A549 (cell line): Measurements from ENCODE around the gene OR10AG1. TPM values are rescaled to one million over a fixed set of nuclear protein-coding genes. Genes with fewer than 3 reads are reported as not detected.

ENCODE experiments used
- ATAC-seq, 2 experiments: fragments of 200-7000 bp in 1 of 2; fragments of >200 bp in 1 of 2; cut with Nextera tagmentation in 1 of 2; cut with Tn5 transposase in 1 of 2; 3 replicates each; pipeline versions ENCODE4 v1.8.0 to v1.9.1; 2018 to 2020; ENCODE audit warnings: mild to moderate bottlenecking in 1 of 2, moderate library complexity in 1 of 2
- CTCF ChIA-PET: fragments of 300-600 bp; sonication (Branson Sonifier 250); formaldehyde crosslinking; extraction: SDS; loops from one replicate; lab custom pipeline; 2021; ENCODE audit warnings: antibody characterized with exemption, inconsistent platforms; lab: Yijun Ruan, JAX
- POLR2A ChIA-PET: fragments of 350-600 bp; formaldehyde crosslinking; extraction: SDS; loops from one replicate; lab custom pipeline; 2021; ENCODE audit warnings: antibody characterized with exemption, inconsistent platforms; lab: Yijun Ruan, JAX
- DNase-seq, 2 experiments: peaks; one replicate each; pipeline versions ENCODE4 v3.0.0 to v3.0.0-alpha.2; 2011 to 2016; ENCODE audit warnings: low read depth in 1 of 2, low spot score in 1 of 2
- FAIRE-seq: peaks from 2 replicates; lab custom pipeline; 2011; peaks lifted over from hg19 to GRCh38; lab: Jason Lieb, UNC
- H3K27ac ChIP-seq, 2 experiments: fragments of >200 bp; sonication (Bioruptor Twin); formaldehyde crosslinking; 3 replicates each; pipeline ENCODE4 v1.5.1; 2016 to 2017
- H3K4me1 ChIP-seq: fragments of >200 bp; sonication (Bioruptor Twin); formaldehyde crosslinking; 3 replicates; pipeline ENCODE4 v1.6.1; 2016
- H3K4me2 ChIP-seq: fragments of >200 bp; sonication (Bioruptor Twin); formaldehyde crosslinking; 3 replicates; pipeline ENCODE4 v1.6.1; 2016
- H3K4me3 ChIP-seq: fragments of >200 bp; sonication (Bioruptor Twin); formaldehyde crosslinking; 3 replicates; pipeline ENCODE4 v1.5.1; 2016
- H3K9me3 ChIP-seq: fragments of >200 bp; sonication (Bioruptor Twin); formaldehyde crosslinking; 3 replicates; pipeline ENCODE4 v1.6.1; 2016
- CBX8 ChIP-seq: fragments of 200-600 bp; sonication (generic); IDR thresholded peaks from 2 replicates; pipeline ENCODE4 v1.6.1; 2016
- CHD4 ChIP-seq: fragments of 200-600 bp; sonication (generic); IDR thresholded peaks from 2 replicates; pipeline ENCODE4 v1.6.1; 2016; ENCODE audit warnings: antibody characterized with exemption, mild to moderate bottlenecking, borderline replicate concordance
- EHF ChIP-seq: fragments of 250-450 bp; sonication (Bioruptor Pico); IDR thresholded peaks from 2 replicates; pipeline ENCODE4 v1.5.0; 2020; ENCODE audit warnings: mild to moderate bottlenecking
- EP300 ChIP-seq, 2 experiments: fragments of >200 bp; sonication (Bioruptor Twin); formaldehyde crosslinking; IDR thresholded peaks; 2 replicates in 1 of 2; 3 replicates in 1 of 2; pipeline ENCODE4 v1.6.1; 2016 to 2017
- FOSL2 ChIP-seq, 2 experiments: fragments of 450-650 bp in 1 of 2; fragments of >200 bp in 1 of 2; sonication (Bioruptor Twin) in 1 of 2; formaldehyde crosslinking; IDR thresholded peaks; 2 replicates each; pipeline versions ENCODE4 v1.5.0 to v1.6.1; 2016 to 2020; ENCODE audit warnings: mild to moderate bottlenecking in 1 of 2, moderate library complexity in 1 of 2
- FOXS1 ChIP-seq: fragments of 250-450 bp; sonication (Bioruptor Pico); IDR thresholded peaks from 2 replicates; pipeline ENCODE4 v1.5.0; 2020; ENCODE audit warnings: mild to moderate bottlenecking, moderate library complexity
- GATA3 ChIP-seq: IDR thresholded peaks from 2 replicates; pipeline ENCODE4 v1.6.1; 2012; ENCODE audit warnings: borderline replicate concordance
- HDAC2 ChIP-seq: fragments of 200-600 bp; sonication (generic); IDR thresholded peaks from 2 replicates; pipeline ENCODE4 v1.6.1; 2016
- HEYL ChIP-seq: fragments of 250-450 bp; sonication (Bioruptor Pico); IDR thresholded peaks from 2 replicates; pipeline ENCODE4 v1.8.0; 2021; ENCODE audit warnings: mild to moderate bottlenecking, moderate library complexity
- HOXB13 ChIP-seq: fragments of 250-450 bp; sonication (Bioruptor Pico); IDR thresholded peaks from 2 replicates; pipeline ENCODE4 v1.5.0; 2020; ENCODE audit warnings: low read depth, mild to moderate bottlenecking, moderate library complexity
- NFE2L2 ChIP-seq: fragments of 150-350 bp; conservative IDR thresholded peaks from 2 replicates; pipeline ENCODE4 v1.6.1; 2014; ENCODE audit warnings: low read length
- NPAS2 ChIP-seq: fragments of 250-450 bp; sonication (Bioruptor Pico); IDR thresholded peaks from 2 replicates; pipeline ENCODE4 v1.8.0; 2022; ENCODE audit warnings: mild to moderate bottlenecking, moderate library complexity, borderline replicate concordance
- NR3C1 ChIP-seq: fragments of >200 bp; sonication (Bioruptor Twin); formaldehyde crosslinking; IDR thresholded peaks from 3 replicates; pipeline ENCODE4 v1.6.1; 2017
- PHF8 ChIP-seq: fragments of 200-600 bp; sonication (generic); IDR thresholded peaks from 2 replicates; pipeline ENCODE4 v1.6.1; 2016; ENCODE audit warnings: low read depth, mild to moderate bottlenecking, antibody characterized with exemption, moderate library complexity, borderline replicate concordance
- RAD21 ChIP-seq, 2 experiments: fragments of >200 bp in 1 of 2; sonication (Bioruptor Twin) in 1 of 2; formaldehyde crosslinking in 1 of 2; IDR thresholded peaks in 1 of 2; conservative IDR thresholded peaks in 1 of 2; 2 replicates in 1 of 2; 3 replicates in 1 of 2; pipeline ENCODE4 v1.6.1; 2012 to 2018; ENCODE audit warnings: inconsistent platforms in 1 of 2
- SMC3 ChIP-seq: fragments of >200 bp; sonication (Bioruptor Twin); formaldehyde crosslinking; IDR thresholded peaks from 3 replicates; pipeline ENCODE4 v1.6.1; 2018; ENCODE audit warnings: inconsistent platforms
- ZFP36 ChIP-seq: fragments of 450-650 bp; IDR thresholded peaks from 2 replicates; pipeline ENCODE4 v1.6.1; 2014; ENCODE audit warnings: borderline replicate concordance; ENCODE audit not compliant: partially characterized antibody
- WGBS: methylation state at CpG from one replicate; pipeline ENCODE4 v1.1.6; 2017; ENCODE audit errors: missing lambda C conversion rate; 5-methylcytosine and 5-hydroxymethylcytosine counted together
- polyA plus RNA-seq, 4 experiments: library from polyadenylated mRNA; depleted of rRNA in 3 of 4; stranded (reverse); fragments of >200 nt; fragmentation: RNase III in 1 of 4; extraction: RNeasy Plus Mini Kit Qiagen cat#74134 plus additional on column Dnase treatment in 1 of 4; gene quantifications; 2 replicates in 3 of 4; 3 replicates in 1 of 4; pipeline ENCODE4 v1.2.3, GENCODE V29; 2011 to 2017
- TF ChIP-seq, protein P1 (sequence below): fragments of >200 bp; sonication (Bioruptor Twin); formaldehyde crosslinking; IDR thresholded peaks from 3 replicates; pipeline ENCODE4 v1.5.1; 2016
- TF ChIP-seq, protein P2 (sequence below): IDR thresholded peaks from 2 replicates; pipeline ENCODE4 v1.6.1; 2012; ENCODE audit warnings: low read depth, borderline replicate concordance
- TF ChIP-seq, protein P3 (sequence below): fragments of >200 bp; sonication (Bioruptor Twin); formaldehyde crosslinking; IDR thresholded peaks from 2 replicates; pipeline ENCODE4 v1.6.1; 2016
- TF ChIP-seq, protein P4 (sequence below): fragments of >200 bp; sonication (Bioruptor Twin); formaldehyde crosslinking; IDR thresholded peaks from 3 replicates; pipeline ENCODE4 v1.6.1; 2016
- TF ChIP-seq, protein P5 (sequence below): fragments of 150-350 bp; IDR thresholded peaks from 2 replicates; pipeline ENCODE4 v1.6.1; 2014; ENCODE audit warnings: low read depth, mild to moderate bottlenecking, low read length

Gene OR10AG1
- polyA plus RNA-seq, 2 of the 4 experiments (the other 2 are of a cell fraction), result not detected

DNA sequence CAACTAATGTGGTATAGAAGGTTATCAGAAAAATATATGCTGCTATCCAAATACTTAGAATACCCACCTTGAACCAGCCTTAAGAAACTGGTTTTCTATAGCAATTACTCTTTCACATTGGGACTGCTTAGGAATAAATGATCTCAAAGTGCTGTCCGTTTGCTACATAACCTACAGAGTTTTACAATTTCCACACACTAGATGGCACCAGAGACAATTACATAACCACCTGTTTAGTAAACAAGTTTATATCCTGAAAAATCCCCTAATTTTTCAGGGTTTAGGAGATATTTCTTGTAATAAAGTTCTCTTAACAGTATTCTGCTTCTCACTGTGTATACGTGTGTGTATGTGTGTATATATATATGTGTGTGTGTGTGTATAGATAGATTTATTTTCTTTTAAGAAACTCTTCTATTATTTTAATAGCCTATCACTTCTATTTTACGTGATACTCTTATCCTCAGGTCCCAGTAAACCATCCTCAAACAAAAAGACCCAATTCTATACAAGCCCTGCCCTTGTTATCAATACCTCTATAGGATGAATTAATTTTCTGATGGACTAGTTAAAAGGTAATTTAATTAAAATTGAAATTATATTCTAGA, 26.9 kb downstream of the OR10AG1 start:
- Histone ChIP-seq H3K27ac (no peak overlapping the region), H3K4me2 (no peak overlapping the region), H3K9me3 (no peaks in the 10 kb centered on the region), H3K4me1 (no peaks in the 10 kb centered on the region), H3K4me3 (no peak overlapping the region)
- ChIA-PET CTCF (no interaction called here), POLR2A (no interaction called here)
- TF ChIP-seq, protein P1, sequence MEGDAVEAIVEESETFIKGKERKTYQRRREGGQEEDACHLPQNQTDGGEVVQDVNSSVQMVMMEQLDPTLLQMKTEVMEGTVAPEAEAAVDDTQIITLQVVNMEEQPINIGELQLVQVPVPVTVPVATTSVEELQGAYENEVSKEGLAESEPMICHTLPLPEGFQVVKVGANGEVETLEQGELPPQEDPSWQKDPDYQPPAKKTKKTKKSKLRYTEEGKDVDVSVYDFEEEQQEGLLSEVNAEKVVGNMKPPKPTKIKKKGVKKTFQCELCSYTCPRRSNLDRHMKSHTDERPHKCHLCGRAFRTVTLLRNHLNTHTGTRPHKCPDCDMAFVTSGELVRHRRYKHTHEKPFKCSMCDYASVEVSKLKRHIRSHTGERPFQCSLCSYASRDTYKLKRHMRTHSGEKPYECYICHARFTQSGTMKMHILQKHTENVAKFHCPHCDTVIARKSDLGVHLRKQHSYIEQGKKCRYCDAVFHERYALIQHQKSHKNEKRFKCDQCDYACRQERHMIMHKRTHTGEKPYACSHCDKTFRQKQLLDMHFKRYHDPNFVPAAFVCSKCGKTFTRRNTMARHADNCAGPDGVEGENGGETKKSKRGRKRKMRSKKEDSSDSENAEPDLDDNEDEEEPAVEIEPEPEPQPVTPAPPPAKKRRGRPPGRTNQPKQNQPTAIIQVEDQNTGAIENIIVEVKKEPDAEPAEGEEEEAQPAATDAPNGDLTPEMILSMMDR, result peak; percentile 69
- peak; percentile 67 for TF ChIP-seq SMC3
- TF ChIP-seq RAD21 (conservative IDR thresholded peaks at IDR 0.05 in 1 of 2, IDR thresholded peaks at IDR 0.05 in 1 of 2), result peak; percentile 68 to 73
- TF ChIP-seq HOXB13, result no peak
- TF ChIP-seq ZFP36, result no peak
- TF ChIP-seq EHF (CRISPR knock-in tag), result no peak
- no peak for TF ChIP-seq NR3C1
- no peak for TF ChIP-seq EP300 (IDR thresholded peaks at IDR 0.05)
- TF ChIP-seq PHF8, result no peak
- TF ChIP-seq HEYL (CRISPR knock-in tag), result no peak
- TF ChIP-seq NPAS2 (CRISPR knock-in tag), result no peak
- 2% methylated on average over 3 of the region's 3 CpGs for WGBS
- DNase-seq (peak; percentile 3 to 62), ATAC-seq (0 out of 6 replicates have a peak, but pooled peaks of 1 of the 2 experiments have one; percentile 53), FAIRE-seq (peak; percentile 51)

DNA sequence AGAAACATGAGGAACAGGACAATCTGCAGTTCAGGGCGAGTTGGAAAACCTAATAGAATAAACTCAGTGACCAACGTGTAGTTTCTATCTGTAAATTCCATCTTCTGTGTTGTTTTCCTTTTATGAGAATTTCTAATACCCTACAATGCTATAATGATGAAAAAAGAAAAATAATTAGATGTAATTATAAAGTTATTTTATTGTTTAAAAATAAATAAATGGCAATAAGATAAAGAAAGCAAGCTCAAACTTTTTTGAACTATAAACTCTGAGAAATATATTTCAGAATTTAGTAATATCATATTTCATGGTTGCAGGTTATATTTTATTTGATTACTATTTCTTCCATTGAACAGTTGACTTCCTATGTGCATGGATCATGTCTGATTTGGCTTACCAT, 33.4 kb downstream of the OR10AG1 start, which contains the start of gene OR5I1:
Gene OR5I1, minus strand, starts transcription at position 101 of the 400 bp plus-strand sequence. Its CDS starts 0 bp downstream, at position 101.
- 0% methylated on average over 2 of the region's 2 CpGs for WGBS

More for the DNA sequence above, 33.4 kb downstream of the OR10AG1 start, which contains the start of gene OR5I1:
- Histone ChIP-seq H3K4me3 (no peak within 1 kb of the TSS), H3K9me3 (no peaks in the 10 kb centered on the region), H3K4me1 (no peaks in the 10 kb centered on the region), H3K4me2 (no peak within 1 kb of the TSS), H3K27ac (no peak within 1 kb of the TSS)
- no peak for FAIRE-seq
- POLR2A ChIA-PET, result no interaction called here
- CTCF ChIA-PET, result no interaction called here
- TF ChIP-seq EP300 (IDR thresholded peaks at IDR 0.05) (no peak), GATA3 (no peak), FOXS1 (CRISPR knock-in tag) (no peak), NFE2L2 (no peak), PHF8 (no peak), EHF (CRISPR knock-in tag) (no peak), CBX8 (no peak), HDAC2 (no peak), FOSL2 (IDR thresholded peaks at IDR 0.05) (no peak), FOSL2 (CRISPR knock-in tag; IDR thresholded peaks at IDR 0.05) (no peak), CHD4 (no peak), ZFP36 (no peak)
- TF ChIP-seq, protein P2, sequence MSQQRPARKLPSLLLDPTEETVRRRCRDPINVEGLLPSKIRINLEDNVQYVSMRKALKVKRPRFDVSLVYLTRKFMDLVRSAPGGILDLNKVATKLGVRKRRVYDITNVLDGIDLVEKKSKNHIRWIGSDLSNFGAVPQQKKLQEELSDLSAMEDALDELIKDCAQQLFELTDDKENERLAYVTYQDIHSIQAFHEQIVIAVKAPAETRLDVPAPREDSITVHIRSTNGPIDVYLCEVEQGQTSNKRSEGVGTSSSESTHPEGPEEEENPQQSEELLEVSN, result no peak
- TF ChIP-seq, protein P3, sequence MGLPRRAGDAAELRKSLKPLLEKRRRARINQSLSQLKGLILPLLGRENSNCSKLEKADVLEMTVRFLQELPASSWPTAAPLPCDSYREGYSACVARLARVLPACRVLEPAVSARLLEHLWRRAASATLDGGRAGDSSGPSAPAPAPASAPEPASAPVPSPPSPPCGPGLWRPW, result no peak
- TF ChIP-seq, protein P4, sequence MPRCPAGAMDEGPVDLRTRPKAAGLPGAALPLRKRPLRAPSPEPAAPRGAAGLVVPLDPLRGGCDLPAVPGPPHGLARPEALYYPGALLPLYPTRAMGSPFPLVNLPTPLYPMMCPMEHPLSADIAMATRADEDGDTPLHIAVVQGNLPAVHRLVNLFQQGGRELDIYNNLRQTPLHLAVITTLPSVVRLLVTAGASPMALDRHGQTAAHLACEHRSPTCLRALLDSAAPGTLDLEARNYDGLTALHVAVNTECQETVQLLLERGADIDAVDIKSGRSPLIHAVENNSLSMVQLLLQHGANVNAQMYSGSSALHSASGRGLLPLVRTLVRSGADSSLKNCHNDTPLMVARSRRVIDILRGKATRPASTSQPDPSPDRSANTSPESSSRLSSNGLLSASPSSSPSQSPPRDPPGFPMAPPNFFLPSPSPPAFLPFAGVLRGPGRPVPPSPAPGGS, result no peak
- TF ChIP-seq, protein P5, sequence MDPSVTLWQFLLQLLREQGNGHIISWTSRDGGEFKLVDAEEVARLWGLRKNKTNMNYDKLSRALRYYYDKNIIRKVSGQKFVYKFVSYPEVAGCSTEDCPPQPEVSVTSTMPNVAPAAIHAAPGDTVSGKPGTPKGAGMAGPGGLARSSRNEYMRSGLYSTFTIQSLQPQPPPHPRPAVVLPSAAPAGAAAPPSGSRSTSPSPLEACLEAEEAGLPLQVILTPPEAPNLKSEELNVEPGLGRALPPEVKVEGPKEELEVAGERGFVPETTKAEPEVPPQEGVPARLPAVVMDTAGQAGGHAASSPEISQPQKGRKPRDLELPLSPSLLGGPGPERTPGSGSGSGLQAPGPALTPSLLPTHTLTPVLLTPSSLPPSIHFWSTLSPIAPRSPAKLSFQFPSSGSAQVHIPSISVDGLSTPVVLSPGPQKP, result no peak
- no peak for DNase-seq
- ATAC-seq, result no peak
